HG02970 (cell line): Measurements from ENCODE around the gene RO60.
A peak's percentile ranks its signal among the peaks of the same experiment; 100 is the strongest.

ENCODE experiments used
- ATAC-seq: cut with Tn5 transposase; IDR thresholded peaks from one replicate; pipeline ENCODE4 v1.9.1; 2021; ENCODE audit warnings: mild to moderate bottlenecking, moderate library complexity, moderate number of reproducible peaks; ENCODE audit not compliant: unreplicated experiment, low FRiP score

Gene RO60

DNA sequence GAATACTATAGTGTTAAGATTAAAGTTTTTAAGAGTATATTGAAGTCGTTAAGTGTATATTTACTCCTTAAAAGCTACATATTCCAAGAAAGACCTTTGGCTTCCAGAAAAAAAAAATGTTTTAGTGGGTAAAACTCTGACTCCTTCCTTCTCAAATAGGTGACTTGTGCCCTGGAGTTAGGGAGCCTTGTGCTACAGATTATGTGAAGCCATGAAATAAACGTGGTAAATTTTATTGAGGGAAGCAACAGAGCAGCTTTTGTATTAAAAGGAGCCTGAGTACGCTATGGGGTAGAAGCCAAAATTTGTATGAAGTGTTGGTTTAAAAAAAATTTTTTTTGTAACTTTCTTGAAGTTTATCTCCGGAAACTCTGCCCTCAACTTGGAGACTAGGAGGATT, 994 bp downstream of the RO60 start:
- no peak for ATAC-seq

DNA sequence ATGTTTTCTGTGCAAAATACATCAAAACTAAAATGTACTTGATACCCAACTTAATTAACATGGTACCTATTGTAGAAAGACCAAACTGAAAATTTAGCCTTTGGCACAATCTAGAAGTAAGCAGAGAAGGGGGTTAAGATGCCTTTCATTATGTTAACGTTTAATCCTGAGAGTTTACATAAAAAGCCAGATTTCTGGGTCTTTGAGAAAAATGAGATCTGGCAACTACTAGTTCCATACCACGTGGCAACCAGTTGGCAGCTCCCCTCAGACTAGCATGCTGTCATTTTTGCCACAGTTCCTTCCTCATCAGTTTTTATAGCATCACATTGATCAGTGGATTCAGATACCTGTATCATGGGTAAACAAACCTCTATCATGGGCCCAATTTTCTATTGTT, 1.5 kb downstream of the RO60 start:
- no peak for ATAC-seq

DNA sequence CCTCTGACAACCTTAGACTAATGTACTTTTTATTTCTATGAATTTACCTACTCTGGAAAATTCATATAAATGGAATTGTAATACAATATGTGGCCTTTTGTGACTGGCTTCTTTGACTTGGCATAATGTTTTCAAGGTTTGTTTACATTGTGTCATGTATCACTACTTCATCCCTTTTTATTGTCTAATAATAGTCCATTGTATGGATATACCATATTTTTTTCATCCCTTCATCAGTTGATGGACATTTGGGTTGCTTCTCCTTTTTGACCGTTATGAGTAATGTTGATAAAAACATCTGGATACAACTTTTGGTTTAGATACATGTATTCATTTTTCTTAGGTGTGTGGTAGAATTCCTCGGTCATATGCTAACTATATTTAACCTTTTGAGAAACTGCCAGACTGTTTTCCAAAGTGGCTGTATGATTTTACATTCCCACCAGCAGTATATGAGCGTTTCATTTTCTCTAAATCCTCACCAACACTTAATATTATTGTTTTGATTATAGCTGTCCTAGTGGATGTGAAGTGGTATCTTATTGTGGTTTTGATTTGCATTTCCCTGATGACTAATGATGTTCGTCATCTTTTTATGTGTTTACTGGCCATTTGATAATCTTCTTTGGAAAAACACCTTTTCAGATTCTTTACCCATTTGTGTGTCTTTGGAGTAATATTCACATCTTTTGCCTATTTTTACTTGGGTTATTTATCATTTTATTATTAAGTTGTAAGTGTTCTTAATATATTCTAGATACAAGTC, 3.5 kb downstream of the RO60 start:
- no peak for ATAC-seq

DNA sequence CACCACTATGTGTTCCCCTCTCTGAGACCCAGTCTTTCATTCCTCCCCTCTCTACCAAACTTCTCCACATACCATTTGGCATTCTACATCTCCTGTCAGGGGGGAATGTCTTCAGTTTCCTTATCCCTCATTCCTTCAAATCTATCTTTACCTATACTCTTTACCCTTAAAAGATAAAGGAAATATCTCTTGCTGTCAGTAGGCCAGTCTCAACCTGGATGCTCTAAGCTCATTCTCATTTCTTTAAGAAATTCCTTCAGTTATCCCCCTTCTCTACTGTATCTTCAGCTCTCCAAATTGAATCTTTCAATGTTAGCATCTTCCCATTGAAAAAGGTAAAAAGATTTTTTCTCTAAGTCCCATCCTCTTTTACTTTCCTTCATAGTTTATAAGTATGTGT, 6.5 kb downstream of the RO60 start:
- no peak for ATAC-seq

DNA sequence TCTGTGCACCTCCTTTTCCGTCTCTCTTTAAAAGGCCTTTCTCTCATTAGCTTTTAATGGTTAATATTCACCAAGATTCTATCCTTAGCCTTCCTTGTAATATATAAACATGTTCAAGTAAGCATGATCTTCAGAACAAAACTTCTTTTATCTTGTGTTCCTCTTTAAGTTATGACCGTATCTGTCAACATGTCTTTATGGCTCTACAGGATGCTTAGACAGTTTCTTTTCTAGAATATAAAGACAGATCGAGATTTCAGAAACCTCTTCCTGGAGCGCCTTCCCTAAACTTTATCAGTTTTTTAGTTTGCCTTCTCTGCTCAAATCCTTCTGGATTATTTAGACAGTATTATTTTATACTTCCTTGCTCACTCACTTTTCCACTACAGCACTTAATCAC, 7.2 kb downstream of the RO60 start:
- ATAC-seq = no peak

DNA sequence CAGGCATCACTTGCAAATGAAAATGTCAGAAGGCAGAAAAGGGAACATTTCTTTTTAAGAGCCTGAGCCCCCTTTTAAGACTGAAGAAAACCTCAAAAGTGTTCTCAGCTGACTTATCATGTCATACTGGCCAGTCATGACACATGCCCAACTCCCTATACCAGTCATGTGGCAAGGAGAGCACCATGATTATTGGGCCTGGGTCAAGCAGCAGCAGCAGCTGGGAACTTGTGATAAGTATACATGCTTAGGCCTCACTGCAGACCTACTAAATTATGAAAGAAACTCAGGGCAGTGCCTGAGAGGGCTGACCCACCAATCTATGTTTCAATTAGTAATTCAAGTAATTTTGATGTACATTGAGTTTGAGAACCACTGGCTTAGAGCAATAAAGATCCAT, 8.6 kb downstream of the RO60 start:
- ATAC-seq = no peak

DNA sequence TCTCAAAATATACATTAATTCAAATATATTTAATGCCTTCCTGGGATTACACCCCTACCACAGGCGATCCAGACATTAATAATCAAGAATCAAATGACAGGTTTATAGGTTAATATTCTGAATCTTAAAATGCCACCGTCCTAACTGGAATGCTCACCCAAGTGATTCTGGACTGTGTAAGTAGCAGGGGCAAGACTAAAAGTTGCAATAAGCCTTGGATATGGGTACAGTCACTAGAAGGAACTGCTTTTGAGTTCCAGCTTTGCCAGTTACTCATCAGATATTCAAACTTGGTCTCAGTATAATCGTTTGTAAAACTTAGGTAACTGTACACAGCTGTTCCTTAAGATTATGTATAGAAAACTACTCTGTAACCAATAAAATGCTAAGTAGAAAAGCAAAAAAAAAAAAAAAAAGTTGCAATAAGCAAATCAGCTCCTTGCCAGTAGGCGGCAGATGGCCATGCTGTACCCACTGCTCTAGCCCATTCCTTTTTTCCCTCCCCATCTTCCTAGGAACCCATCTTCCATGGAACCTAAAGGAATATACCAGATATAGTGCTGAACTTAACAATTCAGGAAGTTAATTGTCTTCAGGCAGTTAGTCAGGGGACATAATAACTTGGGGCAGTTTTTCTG, 10.5 kb downstream of the RO60 start:
- ATAC-seq = no peak

DNA sequence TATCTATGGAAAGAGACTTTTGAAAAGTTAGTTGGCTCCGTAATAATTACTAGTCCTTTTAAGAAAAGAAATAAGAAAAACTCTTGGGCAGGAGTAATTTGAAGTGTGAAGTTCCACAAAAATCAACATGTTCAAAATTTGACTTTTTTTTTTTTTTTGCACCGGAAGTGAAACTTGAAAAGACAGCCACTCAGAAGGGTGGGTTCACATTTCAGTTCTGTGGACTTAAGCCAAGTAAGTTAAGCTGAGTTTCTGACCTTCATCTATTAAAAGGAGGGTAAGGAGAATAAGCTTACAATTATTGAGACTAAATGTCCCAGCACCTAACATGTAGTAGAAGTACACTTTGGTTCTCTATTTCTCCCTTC, 11.0 kb downstream of the RO60 start:
- ATAC-seq = no peak

DNA sequence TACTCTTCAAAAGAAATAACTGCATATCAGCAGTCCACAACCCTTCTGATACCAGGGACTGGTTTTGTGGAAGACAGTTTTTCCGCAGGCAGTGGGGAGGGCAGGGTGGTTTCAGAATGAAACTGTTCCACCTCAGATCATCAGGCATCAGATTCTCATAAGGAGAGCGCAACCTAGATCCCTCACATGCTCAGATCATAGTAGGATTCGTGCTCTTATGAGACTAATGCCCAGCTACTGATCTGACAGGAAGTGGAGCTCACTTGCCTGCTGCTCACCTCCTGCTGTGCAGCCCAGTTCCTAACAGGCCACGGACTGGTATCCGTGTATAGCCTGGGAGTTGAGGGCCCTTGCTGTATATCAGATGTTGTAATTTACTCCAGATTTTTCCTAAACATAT, 11.5 kb downstream of the RO60 start:
- ATAC-seq = no peak

DNA sequence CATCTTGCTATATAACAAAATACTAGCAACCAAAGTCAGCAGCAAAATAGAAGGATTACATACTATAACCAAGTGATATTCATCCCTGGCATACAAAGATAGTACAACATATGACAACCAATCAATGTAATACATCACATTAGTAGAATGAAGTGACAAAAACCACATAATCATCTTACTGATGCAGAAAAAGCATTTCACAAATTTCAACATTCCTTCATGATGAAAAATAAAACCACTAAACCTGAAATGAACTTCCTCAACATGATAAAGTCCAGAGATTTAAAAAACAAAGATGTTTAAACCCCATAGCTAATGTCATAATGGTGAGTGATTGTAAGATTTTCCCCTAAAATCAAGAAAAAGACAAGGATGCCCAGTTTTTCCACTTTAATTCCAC, 18.6 kb downstream of the RO60 start:
- ATAC-seq = no peak

DNA sequence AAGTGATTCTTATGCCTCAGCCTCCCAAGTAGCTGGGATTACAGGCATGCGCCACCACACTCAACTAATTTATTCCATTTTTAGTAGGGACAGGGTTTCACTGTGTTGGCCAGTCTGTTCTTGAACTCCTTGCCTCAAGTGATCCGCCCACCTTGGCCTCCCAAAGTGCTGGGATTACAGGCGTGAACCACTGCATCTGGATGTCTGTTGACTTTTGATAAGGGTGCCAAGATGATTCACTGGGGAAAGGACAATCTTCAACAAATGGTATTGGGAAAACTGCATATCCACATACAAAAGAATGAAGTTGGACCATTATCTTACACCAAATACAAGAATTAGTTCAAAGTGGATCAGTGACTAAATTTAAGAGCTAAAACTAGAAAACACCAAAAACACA, 19.8 kb downstream of the RO60 start:
- no peak for ATAC-seq

DNA sequence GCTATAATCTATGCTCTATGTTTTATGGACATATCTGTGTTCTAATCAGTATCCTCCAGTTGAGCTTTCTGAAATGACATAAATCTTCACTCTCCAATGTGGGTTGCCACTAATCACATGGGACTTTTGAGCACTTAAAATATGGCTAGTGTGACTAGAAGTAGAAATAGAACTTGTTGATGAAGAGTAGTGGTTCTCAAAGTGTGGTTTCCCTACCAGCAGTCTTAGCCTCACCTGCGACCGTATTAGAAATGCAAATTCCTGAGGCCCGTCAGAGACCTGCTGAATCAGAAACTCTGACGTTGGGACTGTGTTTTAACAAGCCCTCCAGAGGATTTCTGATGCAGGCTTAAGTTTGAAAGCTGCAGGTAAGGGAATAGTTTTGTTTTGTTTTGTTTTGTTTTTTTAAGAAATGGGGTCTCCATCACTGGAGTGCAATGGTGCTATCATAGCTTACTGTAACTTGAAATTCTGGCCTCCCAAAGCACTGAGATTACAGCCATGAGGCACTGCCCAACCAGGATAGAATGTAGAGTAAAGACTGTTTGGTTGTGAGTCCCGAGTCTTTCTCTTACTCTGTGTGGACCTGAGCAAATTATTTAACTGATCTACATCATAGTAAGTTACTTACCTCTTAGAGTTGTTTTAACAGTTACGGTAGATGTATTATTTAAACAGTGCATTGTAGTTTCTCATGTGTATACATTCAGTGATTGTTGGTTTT, 24.1 kb downstream of the RO60 start:
- peak; percentile 75 for ATAC-seq

DNA sequence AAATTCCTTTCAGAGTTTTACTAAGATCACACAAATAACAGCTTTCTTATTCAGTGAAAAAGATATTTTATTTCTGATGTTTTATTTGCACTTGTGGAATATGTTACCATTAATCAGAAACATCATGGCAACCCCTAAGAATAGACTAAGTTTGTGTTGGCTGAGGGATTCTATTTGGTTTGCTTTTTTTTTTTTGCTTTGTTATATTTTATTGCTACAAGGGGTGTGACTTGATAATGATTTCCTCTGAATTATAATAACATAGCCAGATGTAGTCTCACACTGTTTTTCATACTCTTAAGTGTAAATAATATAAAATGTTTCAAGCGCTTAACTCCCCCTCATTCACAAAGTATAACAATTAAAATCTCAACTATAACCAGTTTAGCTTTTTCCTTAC, 25.9 kb downstream of the RO60 start:
- no peak for ATAC-seq

DNA sequence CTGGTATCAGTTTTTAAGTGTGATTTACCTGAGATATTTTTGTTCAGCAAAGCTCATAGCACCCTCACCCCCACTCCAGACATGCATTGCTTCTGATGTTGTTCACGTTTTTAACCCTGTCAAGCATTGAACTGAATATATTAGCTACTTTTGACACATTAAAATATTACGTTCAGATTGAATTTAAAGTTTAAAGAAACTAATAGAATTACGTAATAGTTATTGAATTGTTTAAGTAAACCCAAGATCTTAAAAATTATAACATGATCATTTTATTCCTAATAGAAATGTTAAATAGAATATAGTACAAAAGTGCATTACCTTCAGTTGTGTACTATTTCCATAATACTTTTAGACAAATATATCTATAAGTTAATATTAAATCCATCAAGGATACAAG, 26.9 kb downstream of the RO60 start:
- no peak for ATAC-seq

DNA sequence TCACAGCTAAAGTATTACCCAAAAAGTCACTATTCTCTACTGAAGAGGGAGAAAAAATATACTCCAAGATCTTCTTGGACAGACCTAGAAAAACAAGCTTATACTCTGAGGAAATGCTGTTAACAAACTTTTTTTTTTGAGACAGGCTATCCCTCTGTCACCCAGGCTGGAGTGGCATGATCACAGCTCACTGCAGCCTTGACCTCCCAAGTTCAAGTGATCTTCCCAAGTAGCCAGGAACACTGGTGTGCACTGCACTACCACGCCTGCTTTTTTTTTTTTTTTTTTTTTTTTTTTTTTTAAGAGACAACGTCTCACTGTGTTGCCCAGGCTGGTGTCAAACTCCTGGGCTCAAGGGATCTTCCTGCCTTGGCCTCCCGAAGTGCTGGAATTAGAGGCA, 28.5 kb downstream of the RO60 start:
- ATAC-seq = no peak

DNA sequence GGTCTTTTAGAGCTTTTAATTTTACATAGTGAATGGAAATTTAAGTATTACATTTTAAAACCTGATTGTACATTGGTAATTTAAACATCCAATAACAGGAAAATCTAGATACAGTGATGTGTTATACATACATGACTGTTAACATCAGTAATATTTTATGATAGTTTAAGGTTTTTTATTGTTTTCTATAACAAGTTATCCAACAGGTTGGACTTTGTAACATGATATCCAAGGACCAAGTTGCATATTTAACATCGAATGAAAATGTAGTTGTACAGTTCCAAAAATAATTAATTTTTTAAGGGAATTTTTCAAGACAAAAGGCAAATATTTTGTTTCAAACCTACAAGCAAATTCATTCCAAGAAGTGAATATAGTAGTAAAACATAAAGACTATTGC, 31.5 kb downstream of the RO60 start:
- no peak for ATAC-seq

DNA sequence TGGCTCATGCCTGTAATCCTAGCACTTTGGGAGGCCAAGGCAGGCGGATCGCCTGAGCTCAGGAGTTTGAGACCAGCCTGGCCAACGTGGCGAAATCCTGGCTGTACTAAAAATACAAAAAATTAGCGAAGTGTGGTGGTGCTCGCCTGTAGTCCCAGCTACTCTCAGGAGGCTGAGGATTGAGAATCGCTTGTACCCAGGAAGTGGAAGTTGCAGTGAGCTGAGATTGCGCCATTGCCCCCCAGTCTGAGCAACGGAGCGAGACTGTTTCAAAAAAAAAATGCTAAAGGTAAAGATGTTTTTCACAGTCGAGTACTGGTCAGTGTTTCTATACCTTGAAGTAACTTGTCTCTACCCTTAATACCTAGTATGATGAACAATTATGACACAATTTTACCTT, 34.7 kb downstream of the RO60 start:
- no peak for ATAC-seq

DNA sequence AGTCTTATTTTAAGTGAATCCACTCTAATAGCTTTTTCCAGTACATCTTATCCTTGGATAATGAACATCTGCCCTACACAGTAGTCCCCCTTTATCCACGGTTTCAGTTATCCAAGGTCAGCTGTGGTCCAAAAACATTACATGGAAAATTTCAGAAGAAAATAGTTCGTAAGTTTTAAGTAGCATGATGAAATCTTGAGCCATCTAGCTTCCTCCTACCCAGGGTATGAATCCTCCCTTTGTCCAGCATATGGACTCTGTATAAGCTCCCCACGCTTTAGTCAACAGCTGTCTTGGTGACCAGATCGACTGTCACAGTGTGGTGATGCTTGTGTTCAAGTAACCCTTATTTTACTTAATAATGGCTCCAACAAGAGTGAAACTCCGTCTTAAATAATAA, 43.2 kb downstream of the RO60 start:
- ATAC-seq = no peak

DNA sequence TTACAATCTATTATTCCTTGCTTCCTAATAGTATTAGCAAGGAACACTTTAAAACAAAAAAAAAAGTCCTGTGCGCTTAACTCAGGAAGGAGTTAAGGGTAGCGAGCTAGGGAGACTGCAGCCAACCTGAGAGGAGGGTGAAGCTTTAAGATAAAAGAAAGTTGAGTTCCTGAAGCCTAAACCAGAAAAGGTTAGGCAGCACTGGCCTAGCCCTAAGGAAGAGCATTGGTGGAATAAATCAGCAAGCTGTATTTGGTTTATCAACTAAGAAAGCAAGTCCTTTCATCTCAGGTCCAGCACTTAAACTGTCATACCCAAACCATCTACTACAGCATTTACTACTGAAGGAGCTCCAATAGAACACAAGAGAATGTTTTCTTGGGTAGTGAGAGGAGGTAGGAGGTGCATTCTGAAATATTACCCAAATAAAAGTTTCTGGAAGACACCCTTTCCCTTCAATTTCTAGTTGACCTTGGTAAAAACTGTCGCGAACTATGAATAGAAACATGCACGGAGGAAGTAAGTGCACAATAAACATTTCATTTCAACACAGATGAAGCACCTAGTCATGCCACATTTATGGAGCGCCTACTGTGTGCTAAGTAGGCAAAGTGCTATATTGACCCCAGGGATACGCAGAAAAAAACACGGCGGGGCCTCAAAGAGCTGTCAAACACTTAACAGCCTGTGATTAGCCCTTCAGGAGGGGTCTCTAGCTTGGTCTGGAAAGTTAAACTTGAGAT, 44.5 kb downstream of the RO60 start:
- no peak for ATAC-seq

DNA sequence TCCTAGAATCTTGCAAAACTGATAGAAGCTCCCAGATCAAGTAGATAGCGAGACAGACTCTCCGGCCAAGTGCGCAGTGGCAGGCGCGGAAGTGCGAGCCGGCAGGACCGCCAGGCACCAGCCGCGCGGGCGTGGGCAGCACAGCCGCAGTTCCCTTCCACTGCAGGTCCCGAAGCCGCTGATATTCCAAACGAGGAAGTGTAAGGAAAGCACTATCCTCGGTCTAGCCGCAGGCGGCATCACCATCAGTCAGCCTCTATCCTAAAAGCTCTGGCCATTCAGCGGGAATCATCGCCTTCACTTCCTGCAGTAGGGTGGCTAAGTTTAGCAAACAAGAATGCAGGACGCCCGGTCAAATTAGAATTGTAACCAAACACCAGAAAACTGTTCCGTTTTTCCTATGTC, 45.1 kb downstream of the RO60 start:
- ATAC-seq = peak; percentile 22
